ENCODE measurements around the gene ADAMTS19.

Gene ADAMTS19

DNA sequence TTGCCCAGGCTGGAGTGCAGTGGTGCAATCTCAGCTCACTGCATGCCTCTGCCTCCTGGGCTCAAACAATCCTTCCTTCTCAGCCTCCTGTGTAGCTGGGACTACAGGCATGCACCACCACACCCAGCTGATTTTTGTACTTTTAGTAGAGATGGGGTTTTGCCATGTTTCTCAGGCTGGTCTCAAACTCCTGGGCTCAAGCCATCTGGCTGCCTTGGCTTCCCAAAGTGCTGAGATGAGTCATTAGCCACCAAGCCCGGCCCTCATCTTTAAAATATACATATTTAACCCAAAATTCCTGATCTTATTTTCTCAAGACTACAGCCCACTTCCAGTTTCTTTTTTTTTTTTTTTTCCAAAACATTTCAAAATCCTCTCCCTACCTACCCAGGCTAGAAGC lies 256.1 kb downstream of the ADAMTS19 start:
- TF ChIP-seq ZBTB7A (IDR thresholded peaks at IDR 0.05; ENCODE audit: low read depth) (no peak), YY1 (IDR thresholded peaks at IDR 0.05; ENCODE audit: low read depth) (no peak), EP300 (IDR thresholded peaks at IDR 0.05; ENCODE audit: borderline replicate concordance) (no peak), CREB1 (IDR thresholded peaks at IDR 0.05; ENCODE audit: low read depth) (no peak), NFIC (IDR thresholded peaks at IDR 0.05) (no peak), FOXM1 (IDR thresholded peaks at IDR 0.05; ENCODE audit: borderline replicate concordance, low read depth) (no peak), RAD21 (IDR thresholded peaks at IDR 0.05; ENCODE audit: low read depth) (no peak)
- TF ChIP-seq, protein P1, sequence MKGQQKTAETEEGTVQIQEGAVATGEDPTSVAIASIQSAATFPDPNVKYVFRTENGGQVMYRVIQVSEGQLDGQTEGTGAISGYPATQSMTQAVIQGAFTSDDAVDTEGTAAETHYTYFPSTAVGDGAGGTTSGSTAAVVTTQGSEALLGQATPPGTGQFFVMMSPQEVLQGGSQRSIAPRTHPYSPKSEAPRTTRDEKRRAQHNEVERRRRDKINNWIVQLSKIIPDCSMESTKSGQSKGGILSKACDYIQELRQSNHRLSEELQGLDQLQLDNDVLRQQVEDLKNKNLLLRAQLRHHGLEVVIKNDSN (IDR thresholded peaks at IDR 0.05), result no peak
- TF ChIP-seq, protein P2, sequence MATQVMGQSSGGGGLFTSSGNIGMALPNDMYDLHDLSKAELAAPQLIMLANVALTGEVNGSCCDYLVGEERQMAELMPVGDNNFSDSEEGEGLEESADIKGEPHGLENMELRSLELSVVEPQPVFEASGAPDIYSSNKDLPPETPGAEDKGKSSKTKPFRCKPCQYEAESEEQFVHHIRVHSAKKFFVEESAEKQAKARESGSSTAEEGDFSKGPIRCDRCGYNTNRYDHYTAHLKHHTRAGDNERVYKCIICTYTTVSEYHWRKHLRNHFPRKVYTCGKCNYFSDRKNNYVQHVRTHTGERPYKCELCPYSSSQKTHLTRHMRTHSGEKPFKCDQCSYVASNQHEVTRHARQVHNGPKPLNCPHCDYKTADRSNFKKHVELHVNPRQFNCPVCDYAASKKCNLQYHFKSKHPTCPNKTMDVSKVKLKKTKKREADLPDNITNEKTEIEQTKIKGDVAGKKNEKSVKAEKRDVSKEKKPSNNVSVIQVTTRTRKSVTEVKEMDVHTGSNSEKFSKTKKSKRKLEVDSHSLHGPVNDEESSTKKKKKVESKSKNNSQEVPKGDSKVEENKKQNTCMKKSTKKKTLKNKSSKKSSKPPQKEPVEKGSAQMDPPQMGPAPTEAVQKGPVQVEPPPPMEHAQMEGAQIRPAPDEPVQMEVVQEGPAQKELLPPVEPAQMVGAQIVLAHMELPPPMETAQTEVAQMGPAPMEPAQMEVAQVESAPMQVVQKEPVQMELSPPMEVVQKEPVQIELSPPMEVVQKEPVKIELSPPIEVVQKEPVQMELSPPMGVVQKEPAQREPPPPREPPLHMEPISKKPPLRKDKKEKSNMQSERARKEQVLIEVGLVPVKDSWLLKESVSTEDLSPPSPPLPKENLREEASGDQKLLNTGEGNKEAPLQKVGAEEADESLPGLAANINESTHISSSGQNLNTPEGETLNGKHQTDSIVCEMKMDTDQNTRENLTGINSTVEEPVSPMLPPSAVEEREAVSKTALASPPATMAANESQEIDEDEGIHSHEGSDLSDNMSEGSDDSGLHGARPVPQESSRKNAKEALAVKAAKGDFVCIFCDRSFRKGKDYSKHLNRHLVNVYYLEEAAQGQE (IDR thresholded peaks at IDR 0.05; ENCODE audit: low read depth), result no peak
- TF ChIP-seq, protein P3, sequence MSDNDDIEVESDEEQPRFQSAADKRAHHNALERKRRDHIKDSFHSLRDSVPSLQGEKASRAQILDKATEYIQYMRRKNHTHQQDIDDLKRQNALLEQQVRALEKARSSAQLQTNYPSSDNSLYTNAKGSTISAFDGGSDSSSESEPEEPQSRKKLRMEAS (IDR thresholded peaks at IDR 0.05), result no peak

DNA sequence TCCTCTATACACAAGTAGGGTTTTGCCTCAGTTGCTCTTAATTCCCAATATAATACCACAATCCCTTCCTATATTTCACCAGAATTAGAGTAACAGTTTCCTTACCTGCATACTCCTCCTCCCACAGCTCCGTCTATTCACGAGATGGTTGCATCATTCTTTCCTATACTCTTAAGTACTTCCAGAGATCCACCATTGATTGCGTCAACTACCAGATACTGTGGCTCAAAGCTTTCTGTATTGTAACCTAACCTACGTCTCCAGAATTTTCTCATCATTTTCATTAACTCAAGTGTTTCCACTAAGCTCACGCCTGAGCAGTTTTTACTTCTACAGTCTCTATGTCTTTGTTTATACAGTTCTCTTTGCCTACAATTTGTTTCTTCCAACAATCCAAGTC lies 256.6 kb downstream of the ADAMTS19 start:
- no peak for TF ChIP-seq NFIC (IDR thresholded peaks at IDR 0.05)
- no peak for TF ChIP-seq TEAD4 (IDR thresholded peaks at IDR 0.05)
- TF ChIP-seq CREB1 (IDR thresholded peaks at IDR 0.05; ENCODE audit: low read depth), result no peak
- TF ChIP-seq, protein P1 (IDR thresholded peaks at IDR 0.05), result no peak
- TF ChIP-seq TCF12 (IDR thresholded peaks at IDR 0.05; ENCODE audit: low read depth), result no peak

DNA sequence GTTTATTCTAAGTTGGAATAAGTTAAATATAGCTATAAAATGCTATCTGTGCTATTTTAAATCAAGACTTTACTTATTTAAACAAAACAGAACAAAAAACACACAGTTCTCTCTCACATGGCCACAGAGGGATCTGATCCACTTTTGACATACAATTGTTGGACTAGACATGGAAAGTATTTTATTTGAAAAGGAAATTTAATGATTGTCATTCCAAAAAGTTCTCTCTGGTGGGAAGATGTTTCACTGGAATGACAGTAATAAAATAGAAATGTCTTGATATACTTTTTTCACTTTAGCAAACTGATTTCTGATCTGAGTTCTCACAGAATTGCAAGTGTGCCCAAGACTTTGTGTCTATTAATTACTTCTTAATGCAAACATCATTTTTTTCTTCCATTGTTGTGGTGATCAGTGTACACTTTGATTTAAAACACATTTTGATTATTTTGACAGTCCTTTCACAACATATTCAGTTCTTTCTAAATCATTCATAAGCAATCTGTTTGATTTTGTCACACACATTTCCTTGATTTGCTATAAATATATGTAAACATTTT lies 257.7 kb downstream of the ADAMTS19 start:
- no peak for TF ChIP-seq YY1 (IDR thresholded peaks at IDR 0.05; ENCODE audit: low read depth)
- TF ChIP-seq EGR1 (IDR thresholded peaks at IDR 0.05), result no peak
- TF ChIP-seq ZBTB7A (IDR thresholded peaks at IDR 0.05; ENCODE audit: low read depth), result no peak
- TF ChIP-seq CEBPB (IDR thresholded peaks at IDR 0.05), result no peak

DNA sequence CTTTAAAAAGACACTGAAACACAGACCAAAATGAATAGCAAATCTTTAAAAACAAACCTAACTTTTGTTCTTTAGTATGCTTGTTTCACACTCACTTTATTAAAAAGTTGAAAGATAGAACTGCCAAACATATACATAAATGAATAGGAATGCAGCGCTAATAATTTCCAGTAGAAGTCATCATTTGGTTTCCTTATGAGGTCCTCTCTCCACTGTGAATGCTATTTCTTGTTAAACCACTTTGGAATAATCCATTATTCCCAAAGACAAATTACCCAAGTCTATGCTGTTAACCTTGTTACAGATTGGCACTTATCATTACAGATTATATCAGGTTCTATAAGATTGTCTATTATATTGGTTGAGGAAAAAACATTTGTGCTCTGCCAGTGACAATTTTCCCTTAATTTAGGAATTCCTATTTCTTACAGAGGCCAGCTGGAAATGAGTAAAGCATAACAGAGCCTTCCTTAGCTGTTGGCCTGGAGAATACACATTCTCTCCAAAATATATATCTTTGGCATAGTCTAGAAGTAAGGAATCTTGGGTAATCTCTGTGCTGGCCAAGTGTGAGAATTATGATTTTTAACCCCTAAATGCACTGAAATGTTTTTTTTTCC lies 258.5 kb downstream of the ADAMTS19 start:
- no peak for TF ChIP-seq RAD21 (IDR thresholded peaks at IDR 0.05; ENCODE audit: low read depth)
- TF ChIP-seq, protein P2 (IDR thresholded peaks at IDR 0.05; ENCODE audit: low read depth), result no peak
- TF ChIP-seq CEBPB (IDR thresholded peaks at IDR 0.05), result no peak
- TF ChIP-seq ZBTB7A (IDR thresholded peaks at IDR 0.05; ENCODE audit: low read depth), result no peak
- TF ChIP-seq YY1 (IDR thresholded peaks at IDR 0.05; ENCODE audit: low read depth), result no peak
- no peak for TF ChIP-seq EP300 (IDR thresholded peaks at IDR 0.05; ENCODE audit: borderline replicate concordance)
- TF ChIP-seq TAF1 (IDR thresholded peaks at IDR 0.05; ENCODE audit: low read depth), result no peak

DNA sequence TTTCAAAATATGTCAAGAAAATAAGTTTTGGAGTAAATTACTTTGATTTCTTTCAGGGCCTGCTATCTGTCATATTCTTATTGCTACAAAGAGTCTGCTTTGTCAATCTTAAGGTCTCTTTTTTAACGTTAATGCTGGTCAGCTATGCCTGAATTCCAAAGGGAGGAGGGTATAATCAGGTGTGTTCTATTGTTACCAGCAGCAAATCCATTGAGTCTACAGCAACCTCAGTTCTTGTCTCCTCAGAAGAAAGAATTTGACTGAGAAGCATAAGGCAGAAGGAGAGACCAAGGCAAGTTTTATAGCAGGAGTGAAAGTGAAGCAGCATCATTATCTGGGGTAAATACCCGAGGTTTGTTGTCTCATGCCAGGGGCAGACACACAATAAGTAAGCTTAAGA lies 264.1 kb downstream of the ADAMTS19 start:
- TF ChIP-seq TAF1 (IDR thresholded peaks at IDR 0.05; ENCODE audit: low read depth) (no peak), CEBPB (IDR thresholded peaks at IDR 0.05) (no peak), NFIC (IDR thresholded peaks at IDR 0.05) (no peak), EGR1 (IDR thresholded peaks at IDR 0.05) (no peak), RAD21 (IDR thresholded peaks at IDR 0.05; ENCODE audit: low read depth) (no peak), TEAD4 (IDR thresholded peaks at IDR 0.05) (no peak), CREB1 (IDR thresholded peaks at IDR 0.05; ENCODE audit: low read depth) (no peak), ZBTB7A (IDR thresholded peaks at IDR 0.05; ENCODE audit: low read depth) (no peak), YY1 (IDR thresholded peaks at IDR 0.05; ENCODE audit: low read depth) (no peak), FOXM1 (IDR thresholded peaks at IDR 0.05; ENCODE audit: borderline replicate concordance, low read depth) (no peak), TCF12 (IDR thresholded peaks at IDR 0.05; ENCODE audit: low read depth) (no peak), EP300 (IDR thresholded peaks at IDR 0.05; ENCODE audit: borderline replicate concordance) (no peak)
- TF ChIP-seq, protein P3 (IDR thresholded peaks at IDR 0.05), result no peak
- TF ChIP-seq, protein P2 (IDR thresholded peaks at IDR 0.05; ENCODE audit: low read depth), result no peak
- TF ChIP-seq, protein P1 (IDR thresholded peaks at IDR 0.05), result no peak
